PC-9 (cell line): Measurements from ENCODE around the gene GALNT9. TPM values are rescaled to one million over a fixed set of nuclear protein-coding genes. Genes with fewer than 3 reads are reported as not detected.

Experiments
- BruUV-seq: library from RNA; stranded (reverse); fragments of 400-500 nt; replicated peaks from 2 replicates; lab custom pipeline; 2021; lab: Mats Ljungman, UMichigan
- CTCF ChIA-PET: fragments of 300-600 bp; sonication (Branson Sonifier 250); formaldehyde crosslinking; loops from one replicate; lab custom pipeline; 2022; ENCODE audit warnings: antibody characterized with exemption; lab: Charles Lee
- POLR2A ChIA-PET: fragments of 300-600 bp; sonication (Branson Sonifier 250); formaldehyde crosslinking; loops from one replicate; lab custom pipeline; 2022; ENCODE audit warnings: antibody characterized with exemption; ENCODE audit not compliant: unreplicated experiment; lab: Charles Lee
- DNase-seq, 2 experiments: peaks; one replicate each; pipeline versions ENCODE4 v3.0.0 to v3.0.0-alpha.2; 2015 to 2022; ENCODE audit warnings: mixed read lengths in 1 of 2
- H2AFZ ChIP-seq: fragments of 200-600 bp; sonication (generic); 2 replicates; pipeline ENCODE4 v1.8.1; 2017; ENCODE audit warnings: antibody characterized with exemption
- H3F3A ChIP-seq: fragments of 200-600 bp; sonication (generic); 2 replicates; pipeline ENCODE4 v1.8.1; 2017; ENCODE audit warnings: antibody characterized with exemption, mild to moderate bottlenecking, low read depth; ENCODE audit not compliant: insufficient read depth
- H3K27ac ChIP-seq: fragments of 200-600 bp; sonication (generic); 2 replicates; pipeline ENCODE4 v1.6.1; 2016; ENCODE audit warnings: mixed run types
- H3K27me3 ChIP-seq: fragments of 200-600 bp; sonication (generic); 2 replicates; pipeline ENCODE4 v1.6.1; 2016; ENCODE audit warnings: low read depth, mixed run types; ENCODE audit not compliant: insufficient read depth
- H3K36me3 ChIP-seq: fragments of 200-600 bp; sonication (generic); 2 replicates; pipeline ENCODE4 v1.6.1; 2016; ENCODE audit warnings: low read depth, mixed run types
- H3K4me1 ChIP-seq: fragments of 200-600 bp; sonication (generic); replicated peaks from 2 replicates; pipeline ENCODE4 v1.6.1; 2016; ENCODE audit warnings: mixed run types; ENCODE audit not compliant: insufficient read depth
- H3K4me2 ChIP-seq: fragments of 200-600 bp; sonication (generic); 2 replicates; pipeline ENCODE4 v1.6.1; 2017; ENCODE audit warnings: mixed run types
- H3K4me3 ChIP-seq: fragments of 200-600 bp; sonication (generic); 2 replicates; pipeline ENCODE4 v1.6.1; 2016; ENCODE audit warnings: mixed run types
- H3K79me2 ChIP-seq: fragments of 200-600 bp; sonication (generic); 2 replicates; pipeline ENCODE4 v1.6.1; 2017; ENCODE audit warnings: low read depth, mixed run types
- H3K9me2 ChIP-seq: fragments of 200-600 bp; sonication (generic); 2 replicates; pipeline ENCODE4 v1.8.1; 2017; ENCODE audit warnings: mild to moderate bottlenecking; ENCODE audit not compliant: insufficient read depth
- H3K9me3 ChIP-seq: fragments of 200-600 bp; sonication (generic); 2 replicates; pipeline ENCODE4 v1.8.1; 2016; ENCODE audit warnings: low read depth; ENCODE audit not compliant: insufficient read depth
- H4K20me1 ChIP-seq: fragments of 200-600 bp; sonication (generic); 2 replicates; pipeline ENCODE4 v1.8.1; 2017; ENCODE audit not compliant: insufficient read depth
- CTCF ChIP-seq: fragments of 200-600 bp; sonication (generic); conservative IDR thresholded peaks from 2 replicates; pipeline ENCODE4 v1.6.1; 2017; ENCODE audit warnings: mixed run types, antibody characterized with exemption, mild to moderate bottlenecking, moderate library complexity
- EZH2 ChIP-seq: fragments of 200-600 bp; sonication (generic); IDR thresholded peaks from 2 replicates; pipeline ENCODE4 v1.8.0; 2017; ENCODE audit warnings: antibody characterized with exemption, low read depth
- intact Hi-C: fragments of 100-400 bp; cut with micrococcal nuclease; formaldehyde crosslinking; loops from one replicate; pipeline ENCODE4 v1.10.0; 2022; ENCODE audit not compliant: unreplicated experiment
- total RNA-seq: library from RNA; stranded (reverse); gene quantifications from 2 replicates; pipeline ENCODE4 v1.2.3, GENCODE V29; 2021

Gene GALNT9
- total RNA-seq, 1 experiment from 2014 or later: 11.2 TPM

- Histone ChIP-seq H3K4me1 (no peaks in the 10 kb centered on the region), H2AFZ (no peak overlapping the region), H3K36me3 (no peaks in the 10 kb centered on the region), H3K79me2 (no peaks in the 10 kb centered on the region), H3F3A (peaks cover 5% of the 10 kb centered on the region; the same call in 1 of the 2 replicates), H3K4me2 (no peak overlapping the region), H4K20me1 (no peaks in the 10 kb centered on the region; the same call in 1 of the 2 replicates), H3K4me3 (no peak overlapping the region), H3K9me2 (no peaks in the 10 kb centered on the region), H3K9me3 (no peaks in the 10 kb centered on the region), H3K27me3 (peaks cover 12% of the 10 kb centered on the region), H3K27ac (no peak overlapping the region)
- BruUV-seq: no TSS peak
- POLR2A ChIA-PET: no interaction called here
- CTCF ChIA-PET: no interaction called here
- intact Hi-C loops: no loop called here
- DNase-seq: no peak
- TF ChIP-seq CTCF (no peak), EZH2 (no peak)
Observed at GRCh38 chr12:132166093-132166492, 163.3 kb downstream of the GALNT9 start.

GRCh38 chr12:132165584-132165983, 163.8 kb downstream of the GALNT9 start:
- no peaks in the 10 kb centered on the region for H3K9me2 ChIP-seq
- DNase-seq: no peak
- no peaks in the 10 kb centered on the region; the same call in 1 of the 2 replicates for H4K20me1 ChIP-seq
- H3K27me3 ChIP-seq: peaks cover 7% of the 10 kb centered on the region
- H3K4me3 ChIP-seq: no peak overlapping the region
- H3F3A ChIP-seq: peaks cover 5% of the 10 kb centered on the region; the same call in 1 of the 2 replicates
- TF ChIP-seq EZH2 (no peak), CTCF (no peak)
- no peaks in the 10 kb centered on the region for H3K9me3 ChIP-seq
- no peaks in the 10 kb centered on the region for H3K79me2 ChIP-seq
- BruUV-seq: no TSS peak
- intact Hi-C loops: no loop called here
- no peak overlapping the region for H3K4me2 ChIP-seq
- ChIA-PET POLR2A (no interaction called here), CTCF (no interaction called here)
- no peak overlapping the region for H3K27ac ChIP-seq
- no peaks in the 10 kb centered on the region for H3K36me3 ChIP-seq
- H2AFZ ChIP-seq: no peak overlapping the region
- H3K4me1 ChIP-seq: no peaks in the 10 kb centered on the region

- H3K79me2 ChIP-seq: no peaks in the 10 kb centered on the region
- no peaks in the 10 kb centered on the region; the same call in 1 of the 2 replicates for H4K20me1 ChIP-seq
- intact Hi-C loops: no loop called here
- H3K36me3 ChIP-seq: no peaks in the 10 kb centered on the region
- H3K27me3 ChIP-seq: peaks cover under 1% of the 10 kb centered on the region; the same call in 1 of the 2 replicates
- H3K9me3 ChIP-seq: no peaks in the 10 kb centered on the region
- H3K4me1 ChIP-seq: no peaks in the 10 kb centered on the region
- no peak overlapping the region for H3K27ac ChIP-seq
- no peak overlapping the region for H3K4me3 ChIP-seq
- ChIA-PET CTCF (no interaction called here), POLR2A (no interaction called here)
- no peak overlapping the region for H2AFZ ChIP-seq
- BruUV-seq: no TSS peak
- DNase-seq: no peak
- no peak for TF ChIP-seq EZH2
- TF ChIP-seq CTCF: no peak
- H3K9me2 ChIP-seq: no peaks in the 10 kb centered on the region
- peaks cover 5% of the 10 kb centered on the region; the same call in 1 of the 2 replicates for H3F3A ChIP-seq
- H3K4me2 ChIP-seq: no peak overlapping the region
Observed at GRCh38 chr12:132164426-132164825, 165.0 kb downstream of the GALNT9 start.
